NCI-H1417 (cell line): ENCODE results near the gene GSK3B.
"Not testable (repeated sequence)": the region's sequence is repeated elsewhere in the genome, so short reads cannot be mapped to it uniquely, and the experiment has no call there.

ENCODE experiments used
- DNase-seq, 3 experiments: peaks; one replicate each; lab custom pipeline; 2025; lab: John Stamatoyannopoulos, UW

The GSK3B gene

DNA sequence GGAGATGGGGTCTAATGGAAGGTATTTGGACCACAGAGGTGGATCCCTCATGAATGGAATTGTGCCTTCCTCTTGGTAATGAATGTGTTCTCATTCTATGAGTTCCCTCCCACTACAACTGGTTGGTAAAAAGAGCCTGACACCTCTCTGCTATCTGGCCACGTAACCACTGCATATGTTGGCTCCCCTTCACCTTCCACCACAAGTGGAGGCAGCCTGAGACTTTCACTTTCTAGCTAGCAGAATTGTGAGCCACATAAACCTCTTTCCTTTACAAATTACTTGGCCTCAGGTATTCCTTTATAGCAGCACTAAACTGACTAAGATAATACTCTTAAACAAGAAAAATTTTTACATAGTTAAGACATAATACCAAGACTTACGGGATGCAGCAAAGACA, 157.0 kb downstream of the GSK3B start:
- no peak for DNase-seq

DNA sequence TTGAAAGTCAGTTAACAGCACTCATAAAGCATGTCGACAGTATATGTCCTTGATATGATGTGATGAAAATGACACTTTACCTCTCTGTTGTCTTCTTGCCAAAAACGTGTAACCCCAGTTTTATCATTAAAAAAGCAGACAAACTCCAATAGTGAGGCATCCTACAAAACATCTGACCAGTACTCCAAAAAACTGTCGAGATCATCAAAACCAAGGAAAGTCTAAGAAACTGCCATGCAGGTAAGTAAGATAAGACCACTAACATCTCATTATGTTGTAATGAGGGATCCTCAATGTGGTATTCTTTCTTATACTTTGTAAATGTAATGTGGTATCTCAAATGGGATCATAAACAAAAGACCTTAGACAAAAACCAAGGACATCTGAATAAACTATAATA, 160.0 kb downstream of the GSK3B start:
- DNase-seq: no peak

DNA sequence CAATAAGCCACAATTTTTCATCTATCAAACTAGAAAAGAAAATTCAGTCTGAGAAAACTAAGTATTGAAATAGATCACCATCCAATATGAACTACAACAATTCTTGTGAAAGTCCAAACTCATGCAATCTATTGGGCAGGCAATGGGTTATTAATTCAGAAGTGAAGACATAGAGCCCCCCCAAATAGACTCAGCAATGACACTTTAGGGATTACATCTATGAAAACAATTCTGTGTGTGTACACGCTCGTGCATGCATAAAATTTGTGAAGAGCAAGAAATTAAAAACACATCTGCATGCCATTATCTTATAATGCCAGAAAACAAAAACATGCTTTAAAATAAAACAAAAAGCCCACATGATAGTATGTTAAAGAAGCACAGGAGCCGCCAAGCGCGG, 161.0 kb downstream of the GSK3B start:
- no peak for DNase-seq

DNA sequence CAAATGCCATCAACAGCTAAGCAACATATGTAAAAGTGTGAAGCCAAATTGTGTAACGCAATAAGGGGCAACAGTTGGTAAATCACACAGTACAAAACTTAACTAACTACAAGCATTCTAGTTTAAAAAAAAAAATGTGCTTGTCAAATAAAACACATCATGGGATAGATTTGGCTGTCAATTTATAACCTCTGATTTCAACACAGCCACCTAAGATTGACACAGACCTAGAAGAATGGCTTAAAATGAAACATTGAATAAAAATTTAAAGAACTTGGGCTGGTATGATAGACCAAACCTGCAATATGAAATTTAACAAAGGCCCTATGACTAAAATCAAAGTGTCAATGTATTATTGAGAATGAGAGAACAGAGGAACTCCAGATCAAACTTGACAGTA, 164.0 kb downstream of the GSK3B start:
- no peak for DNase-seq

DNA sequence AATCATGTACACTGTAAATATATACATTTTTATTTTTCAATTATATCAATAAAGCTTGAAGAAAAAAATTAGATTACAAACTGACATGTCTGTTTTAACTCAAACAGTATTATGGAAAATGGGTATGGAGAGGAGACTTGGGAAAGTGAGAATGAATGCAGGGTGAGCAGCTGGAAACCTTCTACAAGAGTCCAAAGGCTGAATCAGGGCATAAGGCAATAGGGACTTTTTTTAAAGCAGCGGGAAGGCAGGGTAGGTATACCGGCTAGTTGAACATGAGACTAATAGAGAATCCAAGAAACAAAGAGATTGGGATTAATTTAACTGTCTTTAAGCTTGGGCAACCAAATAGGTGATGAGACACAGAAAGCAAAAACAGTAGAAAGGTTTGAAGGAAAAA, 167.1 kb downstream of the GSK3B start:
- no peak for DNase-seq

DNA sequence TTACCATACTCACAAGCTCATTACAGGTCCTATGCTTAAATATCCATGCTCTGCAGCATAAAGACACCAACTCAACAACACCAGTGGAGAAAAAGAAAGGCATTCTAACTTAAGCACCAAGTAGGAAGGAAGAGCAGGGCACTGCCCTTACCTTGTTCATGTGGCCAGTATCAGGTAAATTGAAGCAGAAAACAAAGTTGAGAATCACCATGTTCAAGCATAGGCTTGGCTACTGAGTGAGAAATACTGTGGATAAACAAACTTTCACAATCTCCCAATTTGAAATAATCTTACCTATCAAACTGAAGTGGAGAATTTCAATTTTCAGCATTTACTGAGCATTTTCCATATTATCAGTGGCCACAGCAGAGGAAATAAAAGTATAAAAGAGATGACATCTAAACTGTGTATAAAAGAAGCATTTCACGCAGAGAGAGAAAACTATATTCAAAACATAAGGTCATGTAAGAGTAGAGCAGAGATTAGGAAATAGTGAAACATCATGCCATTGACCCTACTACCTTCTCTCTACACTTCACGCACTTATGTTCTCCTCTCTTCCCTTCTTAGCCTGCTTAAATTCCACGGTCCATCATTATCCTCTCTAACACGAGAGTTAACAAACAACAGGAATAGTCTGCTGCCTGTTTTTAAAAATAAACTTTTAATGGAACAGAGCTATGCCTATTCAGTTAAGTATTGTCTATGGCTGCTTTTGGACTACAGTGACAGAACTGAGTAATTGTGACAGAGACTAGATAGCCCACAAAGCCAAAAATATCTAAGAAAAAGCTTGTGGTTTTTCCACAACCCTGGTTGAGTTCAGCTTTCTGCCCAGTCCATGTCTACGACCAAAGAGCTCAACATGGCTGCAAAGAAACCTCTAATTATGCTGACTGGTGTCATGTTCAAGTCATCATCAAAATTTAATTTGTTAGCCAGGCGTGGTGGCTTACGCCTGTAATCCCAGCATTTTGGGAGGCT, 169.8 kb downstream of the GSK3B start:
- no peak for DNase-seq

DNA sequence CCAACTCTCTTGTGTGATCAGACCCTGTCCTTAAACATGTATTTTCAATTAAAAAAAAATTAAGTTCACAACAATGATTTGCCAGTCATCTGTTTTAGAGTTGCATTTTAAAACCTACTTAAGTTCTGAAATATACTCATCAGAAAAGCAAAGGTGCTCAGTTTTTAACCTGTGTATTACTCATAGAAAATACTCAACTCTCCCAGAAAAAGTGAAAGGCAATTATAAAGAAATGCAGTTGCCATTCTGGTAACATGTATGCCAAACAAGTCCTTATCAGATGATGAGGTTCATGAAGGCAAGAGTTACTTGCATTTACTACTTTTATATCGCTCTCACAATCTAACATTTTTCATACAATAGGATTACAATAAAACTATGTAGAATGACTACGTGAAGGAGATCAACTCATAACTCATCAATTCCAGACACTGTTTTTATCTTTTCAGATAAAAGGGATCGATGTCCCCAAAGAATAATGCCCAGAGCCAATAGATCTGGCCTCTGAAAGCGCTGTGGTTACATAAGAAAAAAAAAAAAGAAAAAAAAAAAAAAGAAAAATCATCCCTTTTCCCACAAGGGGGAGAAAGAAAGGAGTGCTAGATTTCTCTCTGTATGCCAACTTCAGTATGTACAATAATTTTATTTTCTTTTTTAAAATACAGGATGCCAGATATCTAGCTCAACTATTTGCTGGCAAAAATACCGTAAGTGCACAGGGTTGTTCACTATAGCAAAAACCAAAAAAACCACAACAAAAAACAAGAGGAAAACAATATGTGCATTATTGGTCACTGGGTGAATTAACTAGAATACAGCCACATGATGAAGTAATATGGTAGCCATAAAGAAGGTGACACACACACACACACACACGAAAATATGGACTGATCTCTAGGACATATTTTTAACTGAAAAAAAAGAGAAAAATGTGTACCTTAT, 175.0 kb downstream of the GSK3B start:
- no peak for DNase-seq

DNA sequence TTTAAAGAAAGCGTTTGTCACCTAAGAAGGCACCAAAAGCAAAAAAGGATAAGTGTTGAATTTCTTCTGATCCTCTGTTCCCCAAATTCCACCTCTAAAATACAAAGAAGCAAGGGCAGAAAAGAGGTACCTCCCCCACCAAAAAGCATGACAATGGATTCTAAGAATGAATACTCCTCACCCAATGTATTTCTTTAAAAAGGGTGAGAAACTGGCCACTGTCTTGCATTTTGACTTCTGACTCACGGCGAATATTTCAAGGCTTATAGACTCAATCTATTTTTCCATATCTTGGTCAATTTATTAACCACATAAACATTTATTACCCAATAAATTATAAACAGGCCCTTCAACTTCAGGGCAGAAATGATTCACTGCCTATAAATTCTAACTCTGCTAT, 181.2 kb downstream of the GSK3B start:
- DNase-seq: no peak

DNA sequence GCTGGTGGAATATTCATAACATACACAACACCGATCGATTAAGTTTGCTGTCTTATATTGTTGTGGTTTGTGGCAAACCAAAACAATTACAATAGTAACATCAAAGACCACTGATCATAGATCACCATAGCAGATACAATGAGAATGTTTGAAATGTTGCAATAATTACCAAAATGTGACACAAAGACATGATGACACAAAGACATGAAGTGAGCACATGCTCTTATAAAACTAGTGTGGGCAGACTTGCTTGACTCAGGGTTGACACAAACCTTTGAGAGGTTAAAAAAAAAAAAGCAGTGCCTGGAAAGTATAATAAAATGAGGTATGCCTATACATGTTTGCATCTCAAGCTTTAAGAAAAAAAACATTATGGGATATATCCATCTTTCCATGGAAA, 182.0 kb downstream of the GSK3B start:
- no peak for DNase-seq

DNA sequence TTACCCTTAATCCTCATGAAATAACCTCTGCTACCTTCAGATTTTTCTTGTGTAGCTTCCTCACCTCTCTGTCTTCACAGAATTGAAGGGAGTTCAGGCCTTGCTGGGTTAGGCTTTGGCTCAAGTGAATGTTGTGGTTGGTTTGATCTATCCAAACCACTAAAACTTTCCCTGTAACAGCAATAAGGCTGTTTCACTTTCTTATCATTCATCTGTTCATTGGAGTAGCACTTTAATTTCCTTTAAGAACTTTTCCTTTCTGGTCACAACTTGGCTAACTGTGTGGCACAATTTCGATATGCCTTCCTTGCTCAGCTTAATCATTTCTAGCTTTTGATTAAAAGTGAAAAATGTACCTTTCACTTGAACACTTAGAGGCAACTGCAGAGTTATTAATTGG, 182.5 kb downstream of the GSK3B start:
- no peak for DNase-seq

DNA sequence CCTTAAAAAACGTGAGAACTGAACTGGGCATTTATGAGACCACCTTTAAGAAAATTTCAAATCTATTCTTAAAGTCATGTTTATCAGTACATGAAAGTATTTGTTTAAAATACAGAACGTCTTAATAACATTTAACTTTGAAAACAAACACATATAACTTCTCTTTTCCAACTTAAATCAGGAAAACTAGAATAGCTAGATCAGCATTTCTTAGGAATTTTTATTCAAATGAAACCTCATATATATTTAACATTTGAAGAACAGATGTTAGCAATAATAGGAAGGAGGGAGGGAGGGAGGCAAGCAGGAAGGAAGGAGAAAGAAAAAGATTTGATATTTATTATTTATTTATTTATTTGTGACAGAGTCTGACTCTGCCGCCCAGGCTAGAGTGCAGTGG, 192.2 kb downstream of the GSK3B start:
- DNase-seq: no peak

DNA sequence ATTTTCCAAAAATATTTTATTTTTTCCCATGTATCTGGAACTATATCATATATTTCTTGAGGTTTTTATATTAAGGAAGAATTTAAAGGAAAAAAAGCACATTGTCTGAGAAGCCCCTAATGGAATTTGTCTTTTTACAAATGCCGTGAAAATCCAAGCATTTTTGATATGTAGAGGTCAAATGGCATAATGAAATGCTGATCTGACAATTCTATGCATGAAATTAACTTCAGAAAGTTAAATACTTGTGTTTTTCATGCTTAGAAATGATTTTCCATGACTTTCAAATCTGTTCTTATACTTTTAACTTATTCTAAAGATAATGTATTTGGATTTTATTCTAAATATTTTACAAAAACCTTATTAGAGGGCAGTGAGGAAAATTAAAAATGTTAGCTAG, 193.1 kb downstream of the GSK3B start:
- no peak for DNase-seq

DNA sequence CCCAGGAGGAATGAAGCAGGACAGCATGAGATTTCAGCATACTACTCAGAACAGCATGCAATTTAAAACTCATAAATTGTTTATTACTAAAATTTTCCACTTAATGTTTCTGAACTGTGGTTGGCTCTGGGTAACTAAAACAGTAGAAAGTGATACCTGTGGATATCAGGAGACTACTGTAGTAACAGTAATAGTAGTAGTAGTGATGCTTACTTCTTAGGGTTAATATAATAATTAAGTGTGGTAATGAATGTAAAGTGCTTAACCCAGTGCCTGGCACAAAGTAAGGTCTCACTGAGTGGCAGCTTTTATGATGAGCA, 195.1 kb downstream of the GSK3B start:
- no peak for DNase-seq

DNA sequence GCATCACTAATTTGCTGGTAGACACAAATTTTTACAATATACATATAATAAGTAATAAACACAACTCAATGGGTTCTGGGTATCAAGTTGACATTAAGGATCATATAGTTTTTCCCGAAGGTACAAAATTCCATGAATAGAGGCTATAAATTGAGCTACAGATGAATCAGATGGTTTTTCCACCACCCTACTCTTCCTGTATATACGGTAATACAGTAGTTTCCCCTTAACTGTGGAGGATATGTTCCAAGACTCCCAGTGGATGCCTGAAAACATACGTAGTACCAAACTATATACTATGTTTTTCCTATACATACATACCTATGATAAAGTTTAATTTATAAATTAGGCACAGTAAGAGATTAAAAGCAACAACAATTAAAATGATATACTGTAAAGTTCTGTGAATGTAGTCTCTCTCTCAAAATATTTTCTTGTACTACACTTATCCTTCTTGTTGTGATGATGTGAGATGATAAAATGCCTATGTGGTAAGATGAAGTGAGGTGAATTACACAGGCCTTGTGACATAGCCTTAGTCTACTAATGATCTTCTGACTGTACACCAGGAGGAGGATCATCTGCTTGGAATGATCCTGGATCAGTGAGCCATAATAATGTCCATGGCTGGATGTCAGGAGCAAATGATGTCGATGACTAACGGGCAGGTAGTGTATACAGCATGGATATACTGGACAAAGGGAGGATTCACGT, 195.6 kb downstream of the GSK3B start:
- no peak for DNase-seq

DNA sequence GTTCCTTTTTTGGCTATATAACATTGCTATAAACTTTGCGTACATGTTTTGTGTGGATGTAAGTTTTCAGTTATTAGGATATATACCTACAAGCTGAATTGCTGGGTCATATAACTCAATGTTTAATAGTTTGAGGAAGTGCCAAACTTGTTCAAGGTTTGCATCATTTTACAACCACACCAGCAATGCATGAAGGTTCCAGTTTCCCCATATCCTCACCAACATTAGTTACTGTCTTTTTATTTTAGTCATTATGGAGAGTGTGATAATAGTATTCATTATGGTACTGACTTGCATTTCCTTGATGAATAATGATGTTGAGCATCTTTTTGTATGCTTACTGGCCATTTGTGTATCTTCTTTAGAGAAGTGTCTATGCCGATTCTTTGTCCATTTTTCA, 200.1 kb downstream of the GSK3B start:
- DNase-seq: no peak

DNA sequence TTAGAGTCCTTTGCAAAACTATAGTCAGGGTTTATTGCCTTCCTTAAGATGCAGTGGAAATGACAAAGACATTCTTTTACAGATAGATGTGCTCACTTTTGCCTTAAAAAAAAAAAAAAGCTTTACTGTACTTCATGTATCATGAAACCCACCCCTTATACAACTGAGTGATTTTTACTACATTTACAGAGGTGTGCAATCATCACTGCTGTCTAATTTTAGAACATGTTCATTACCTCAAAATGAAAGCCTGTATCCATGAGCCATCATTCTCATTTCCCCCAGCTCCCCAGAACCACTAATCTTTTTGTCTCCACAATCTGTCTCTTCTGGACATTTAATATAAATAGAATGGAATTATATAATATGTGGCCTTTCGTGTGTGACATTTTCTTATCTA, 200.5 kb downstream of the GSK3B start:
- DNase-seq: no peak

DNA sequence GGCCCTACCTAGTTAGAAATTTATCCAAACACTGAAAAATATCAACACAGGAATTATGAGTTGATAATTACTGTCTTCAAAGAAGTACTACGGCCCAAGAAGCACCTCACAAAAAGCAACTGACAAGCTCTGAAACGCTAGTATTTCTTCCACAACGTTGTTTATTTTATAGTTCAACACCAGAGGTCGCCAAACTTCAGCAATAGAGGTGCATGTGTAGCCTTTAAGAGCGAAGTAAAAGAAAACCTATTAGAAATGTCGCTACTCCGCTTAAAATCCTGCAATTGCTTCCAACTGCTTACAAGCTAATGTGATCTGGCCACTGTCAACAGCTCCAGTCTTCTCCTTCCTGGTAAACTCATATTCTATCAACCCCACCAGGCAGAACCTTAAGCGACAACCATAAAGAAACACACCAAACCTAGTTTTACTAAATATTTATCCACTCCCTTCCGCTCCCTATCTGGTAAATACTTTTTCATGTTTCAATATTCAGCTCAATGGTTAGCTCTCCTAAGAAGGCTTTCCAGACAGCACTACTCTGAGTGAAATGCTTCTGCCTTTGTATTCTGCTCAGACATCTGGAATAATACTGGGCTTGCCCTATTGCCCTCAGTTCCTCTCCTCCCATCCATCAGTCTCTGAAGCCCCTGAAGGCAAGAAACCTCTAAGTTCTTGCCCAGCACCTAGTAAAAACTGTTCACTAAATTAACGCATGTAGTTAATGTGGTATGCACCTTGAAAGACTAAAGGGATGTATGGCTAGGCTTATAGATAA, 202.1 kb downstream of the GSK3B start:
- DNase-seq: peak; percentile 39 to 83 (median 55)

DNA sequence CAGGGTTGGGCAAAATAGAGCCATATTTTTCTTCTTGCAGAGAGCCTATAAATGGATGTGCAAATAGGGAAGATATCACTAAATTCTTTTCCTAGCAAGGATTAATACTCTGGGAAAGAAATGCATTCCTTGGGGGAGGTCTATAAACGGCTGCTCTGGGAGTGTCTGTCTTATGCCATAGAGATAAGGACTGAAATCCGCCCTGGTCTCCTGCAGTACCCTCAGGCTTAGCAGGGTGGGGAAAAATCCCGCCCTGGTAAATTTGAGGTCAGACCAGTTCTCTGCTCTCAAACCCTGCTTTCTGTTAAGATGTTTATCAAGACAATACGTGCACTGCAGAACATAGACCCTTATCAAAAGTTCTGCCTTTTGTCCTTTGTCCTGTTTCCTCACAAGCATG, 205.6 kb downstream of the GSK3B start:
- not testable (repeated sequence) for DNase-seq

DNA sequence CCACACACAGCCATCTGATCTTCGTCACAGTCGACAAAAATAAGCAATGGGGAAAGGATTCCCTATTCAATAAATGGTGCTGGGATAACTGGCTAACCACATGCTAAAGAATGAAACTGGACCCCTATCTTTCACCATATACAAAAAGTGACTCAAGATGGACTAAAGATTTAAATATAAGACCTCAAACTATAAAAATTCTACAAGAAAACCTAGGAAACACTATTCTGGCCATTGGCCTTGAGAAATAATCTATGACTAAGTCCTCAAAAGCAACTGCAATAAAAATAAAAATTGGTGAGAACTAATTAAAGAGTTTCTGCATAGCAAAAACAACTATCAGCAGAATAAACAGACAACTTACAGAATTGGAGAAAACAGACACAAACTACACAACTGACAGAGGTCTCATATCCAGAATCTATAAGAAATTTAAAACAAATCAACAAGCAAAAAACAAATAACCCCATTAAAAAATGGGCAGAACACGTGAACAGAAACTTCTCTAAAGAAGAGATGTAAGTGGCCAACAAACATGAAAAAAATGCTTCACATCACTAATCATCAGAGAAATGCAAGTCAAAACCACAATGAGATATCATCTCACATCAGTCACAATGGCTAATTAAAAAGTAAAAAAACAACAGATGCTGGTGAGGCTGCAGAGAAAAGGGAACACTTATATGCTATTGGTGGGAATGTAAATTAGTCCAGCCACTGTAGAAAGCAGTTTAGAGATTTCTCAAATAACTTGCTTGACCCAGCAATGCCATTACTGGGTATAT, 208.3 kb downstream of the GSK3B start:
- no peak for DNase-seq

DNA sequence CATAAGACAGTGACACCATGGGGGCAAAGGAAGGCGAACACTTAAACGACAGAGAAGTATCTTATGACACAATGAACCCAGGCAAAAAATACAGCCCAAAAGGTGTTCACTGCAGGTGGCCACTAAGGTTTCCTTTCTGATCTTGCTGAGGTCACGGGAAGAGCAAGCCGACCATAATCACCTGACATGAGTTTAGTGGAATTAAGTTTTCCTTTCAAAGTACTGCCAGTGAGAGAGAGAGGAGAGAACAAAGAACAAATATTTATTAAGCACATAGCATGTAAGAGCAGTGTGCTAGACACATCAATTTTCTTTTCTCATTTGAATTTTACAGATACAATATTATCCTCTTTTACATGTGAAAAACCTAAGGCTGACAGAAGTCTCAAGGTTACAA, 210.1 kb downstream of the GSK3B start:
- no peak for DNase-seq
